ENCODE results near the gene FAM193A. TPM values are rescaled to one million over a fixed set of nuclear protein-coding genes. Genes with fewer than 3 reads are reported as not detected.

FAM193A gene
- total RNA-seq, 1 experiment from 2014 or later: 38.2 TPM

DNA sequence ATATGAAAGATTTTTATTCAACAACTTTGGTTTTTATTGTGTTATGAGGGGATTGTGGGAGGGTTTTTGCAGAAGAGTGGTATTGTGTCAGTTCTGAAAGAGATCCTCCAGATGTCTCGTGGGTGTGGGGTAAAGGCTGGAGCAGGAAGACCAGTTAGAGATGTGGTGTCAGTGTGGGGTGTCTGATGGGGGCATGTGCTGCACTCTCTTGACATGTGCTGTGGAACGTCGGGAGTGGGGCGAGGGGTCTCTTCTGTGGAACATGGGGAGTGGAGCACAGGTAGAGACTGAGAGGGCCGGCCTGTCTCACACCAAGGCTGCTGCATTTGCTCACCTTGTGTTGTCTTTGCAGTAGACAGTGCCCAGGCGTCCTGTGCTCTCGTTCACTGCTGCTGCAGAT is 37.6 kb downstream of the FAM193A start:
- POLR2A ChIA-PET (ENCODE audit: low non-redundant PET): no interaction called here
- H3K27ac ChIP-seq (ENCODE audit: low read depth, low read length, poor library complexity, severe bottlenecking): no peak overlapping the region
- no TSS peak for BruUV-seq (replicated peaks)

DNA sequence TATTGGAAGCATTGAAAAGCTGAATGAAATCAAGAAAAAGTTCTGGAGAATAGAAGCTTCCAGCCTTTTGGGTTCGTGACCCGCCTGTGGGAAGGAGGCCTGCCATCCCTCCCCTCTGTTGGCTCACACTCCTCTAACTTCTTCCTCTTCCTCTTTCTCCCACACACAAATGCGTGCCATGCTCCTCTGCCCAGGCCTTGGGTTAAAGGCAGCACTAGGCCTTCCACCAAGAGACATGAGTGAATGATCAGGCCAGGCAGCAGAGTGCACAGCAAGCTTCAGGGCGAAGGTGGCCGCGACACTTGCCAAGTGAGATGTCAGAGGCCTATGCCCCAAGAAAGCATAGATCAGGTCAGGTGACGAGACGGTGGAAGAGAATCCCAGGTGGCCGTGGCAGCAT is 38.4 kb downstream of the FAM193A start:
- intact Hi-C loops (cut with micrococcal nuclease; ENCODE audit: unreplicated experiment): no loop called here
- no peaks in the 10 kb centered on the region for H3K4me1 ChIP-seq (ENCODE audit: insufficient read depth, low read length, poor library complexity, severe bottlenecking)
- no peak for TF ChIP-seq EZH2 (IDR thresholded peaks at IDR 0.05; ENCODE audit: borderline replicate concordance, low read depth, low read length, poor library complexity, severe bottlenecking)
- TF ChIP-seq, protein P1, sequence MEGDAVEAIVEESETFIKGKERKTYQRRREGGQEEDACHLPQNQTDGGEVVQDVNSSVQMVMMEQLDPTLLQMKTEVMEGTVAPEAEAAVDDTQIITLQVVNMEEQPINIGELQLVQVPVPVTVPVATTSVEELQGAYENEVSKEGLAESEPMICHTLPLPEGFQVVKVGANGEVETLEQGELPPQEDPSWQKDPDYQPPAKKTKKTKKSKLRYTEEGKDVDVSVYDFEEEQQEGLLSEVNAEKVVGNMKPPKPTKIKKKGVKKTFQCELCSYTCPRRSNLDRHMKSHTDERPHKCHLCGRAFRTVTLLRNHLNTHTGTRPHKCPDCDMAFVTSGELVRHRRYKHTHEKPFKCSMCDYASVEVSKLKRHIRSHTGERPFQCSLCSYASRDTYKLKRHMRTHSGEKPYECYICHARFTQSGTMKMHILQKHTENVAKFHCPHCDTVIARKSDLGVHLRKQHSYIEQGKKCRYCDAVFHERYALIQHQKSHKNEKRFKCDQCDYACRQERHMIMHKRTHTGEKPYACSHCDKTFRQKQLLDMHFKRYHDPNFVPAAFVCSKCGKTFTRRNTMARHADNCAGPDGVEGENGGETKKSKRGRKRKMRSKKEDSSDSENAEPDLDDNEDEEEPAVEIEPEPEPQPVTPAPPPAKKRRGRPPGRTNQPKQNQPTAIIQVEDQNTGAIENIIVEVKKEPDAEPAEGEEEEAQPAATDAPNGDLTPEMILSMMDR (conservative IDR thresholded peaks at IDR 0.05; ENCODE audit: low read depth, low read length): no peak
- no TSS peak for BruUV-seq (replicated peaks)
- H3K36me3 ChIP-seq (ENCODE audit: insufficient read depth, low read length, poor library complexity, severe bottlenecking): no peaks in the 10 kb centered on the region
- ChIA-PET POLR2A (ENCODE audit: low non-redundant PET) (no interaction called here), CTCF (no interaction called here)
- no peak overlapping the region for H3K4me3 ChIP-seq (ENCODE audit: low read depth, low read length, poor library complexity, severe bottlenecking)
- no peak for DNase-seq (ENCODE audit: low spot score)
- peaks cover under 1% of the 10 kb centered on the region for H3K9me3 ChIP-seq (ENCODE audit: low read depth, low read length, poor library complexity, severe bottlenecking)
- H3K27ac ChIP-seq (ENCODE audit: low read depth, low read length, poor library complexity, severe bottlenecking): no peak overlapping the region
- H3K27me3 ChIP-seq (replicated peaks; ENCODE audit: insufficient read depth, low read depth, low read length, poor library complexity): no peaks in the 10 kb centered on the region

More for the DNA sequence above, 37.6 kb downstream of the FAM193A start:
- intact Hi-C loops (cut with micrococcal nuclease; ENCODE audit: unreplicated experiment): no loop called here
- no peak overlapping the region for H3K4me3 ChIP-seq (ENCODE audit: low read depth, low read length, poor library complexity, severe bottlenecking)
- H3K9me3 ChIP-seq (ENCODE audit: low read depth, low read length, poor library complexity, severe bottlenecking): no peaks in the 10 kb centered on the region
- TF ChIP-seq, protein P1 (conservative IDR thresholded peaks at IDR 0.05; ENCODE audit: low read depth, low read length): no peak
- no peak for TF ChIP-seq EZH2 (IDR thresholded peaks at IDR 0.05; ENCODE audit: borderline replicate concordance, low read depth, low read length, poor library complexity, severe bottlenecking)
- H3K36me3 ChIP-seq (ENCODE audit: insufficient read depth, low read length, poor library complexity, severe bottlenecking): no peaks in the 10 kb centered on the region
- CTCF ChIA-PET: no interaction called here
- DNase-seq (ENCODE audit: low spot score): no peak
- no peaks in the 10 kb centered on the region for H3K4me1 ChIP-seq (ENCODE audit: insufficient read depth, low read length, poor library complexity, severe bottlenecking)
- H3K27me3 ChIP-seq (replicated peaks; ENCODE audit: insufficient read depth, low read depth, low read length, poor library complexity): no peaks in the 10 kb centered on the region

DNA sequence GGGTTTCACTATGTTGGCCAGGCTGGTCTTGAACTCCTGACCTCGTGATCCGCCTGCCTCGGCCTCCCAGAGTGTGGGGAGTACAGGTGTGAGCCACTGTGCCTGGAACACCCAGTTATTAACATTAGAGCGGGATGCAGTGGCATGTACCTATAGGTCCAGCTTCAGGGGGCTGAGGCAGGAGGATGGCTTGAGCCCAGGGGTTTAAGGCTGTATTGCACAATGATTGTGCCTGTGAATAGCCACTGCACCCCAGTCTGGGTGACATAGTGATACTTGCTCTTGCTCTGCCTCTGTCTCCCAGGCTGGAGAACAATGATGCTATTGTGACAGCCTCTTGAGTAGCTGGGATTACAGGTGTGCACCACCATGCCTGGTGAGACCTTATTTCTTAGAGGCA is 39.8 kb downstream of the FAM193A start:
- no peak for DNase-seq (ENCODE audit: low spot score)
- intact Hi-C loops (cut with micrococcal nuclease; ENCODE audit: unreplicated experiment): no loop called here
- Histone ChIP-seq H3K4me1 (ENCODE audit: insufficient read depth, low read length, poor library complexity, severe bottlenecking) (no peaks in the 10 kb centered on the region), H3K27ac (ENCODE audit: low read depth, low read length, poor library complexity, severe bottlenecking) (no peak overlapping the region), H3K9me3 (ENCODE audit: low read depth, low read length, poor library complexity, severe bottlenecking) (peaks cover 4% of the 10 kb centered on the region), H3K4me3 (ENCODE audit: low read depth, low read length, poor library complexity, severe bottlenecking) (no peak overlapping the region), H3K27me3 (replicated peaks; ENCODE audit: insufficient read depth, low read depth, low read length, poor library complexity) (no peaks in the 10 kb centered on the region), H3K36me3 (ENCODE audit: insufficient read depth, low read length, poor library complexity, severe bottlenecking) (no peaks in the 10 kb centered on the region)
- CTCF ChIA-PET: no interaction called here
- TF ChIP-seq EZH2 (IDR thresholded peaks at IDR 0.05; ENCODE audit: borderline replicate concordance, low read depth, low read length, poor library complexity, severe bottlenecking): no peak
- TF ChIP-seq, protein P1 (conservative IDR thresholded peaks at IDR 0.05; ENCODE audit: low read depth, low read length): no peak
- no TSS peak for BruUV-seq (replicated peaks)
- POLR2A ChIA-PET (ENCODE audit: low non-redundant PET): no interaction called here
